Parathyroid adenoma (tissue), 2 donors: Measurements from ENCODE around the gene NFKB2.

Experiments
- H2AFZ ChIP-seq: fragments of 300-600 bp; sonication (generic); one replicate; pipeline ENCODE4 v1.7.0; 2017; ENCODE audit warnings: antibody characterized with exemption, mild to moderate bottlenecking
- H3K27ac ChIP-seq: fragments of 300-600 bp; sonication (generic); one replicate; pipeline ENCODE4 v1.7.0; 2017
- H3K27me3 ChIP-seq: fragments of 300-600 bp; sonication (generic); one replicate; pipeline ENCODE4 v1.7.0; 2017; ENCODE audit warnings: low read length; ENCODE audit not compliant: control insufficient read depth, insufficient read depth
- H3K36me3 ChIP-seq: fragments of 300-600 bp; sonication (generic); one replicate; pipeline ENCODE4 v1.7.0; 2017; ENCODE audit warnings: low read length; ENCODE audit not compliant: control insufficient read depth, insufficient read depth
- H3K4me1 ChIP-seq: fragments of 300-600 bp; sonication (generic); one replicate; pipeline ENCODE4 v1.7.0; 2017; ENCODE audit warnings: control low read depth
- H3K4me2 ChIP-seq: fragments of 300-600 bp; sonication (generic); one replicate; pipeline ENCODE4 v1.7.0; 2017; ENCODE audit warnings: low read length
- H3K4me3 ChIP-seq: fragments of 300-600 bp; sonication (generic); one replicate; pipeline ENCODE4 v1.7.0; 2017; ENCODE audit warnings: low read depth, low read length
- H3K79me2 ChIP-seq: fragments of 300-600 bp; sonication (generic); one replicate; pipeline ENCODE4 v1.7.0; 2017; ENCODE audit warnings: control low read depth
- H3K9ac ChIP-seq: fragments of 300-600 bp; sonication (generic); one replicate; pipeline ENCODE4 v1.7.0; 2017; ENCODE audit warnings: mild to moderate bottlenecking
- H3K9me3 ChIP-seq: fragments of 300-600 bp; sonication (generic); one replicate; pipeline ENCODE4 v1.7.0; 2017; ENCODE audit warnings: low read length; ENCODE audit not compliant: control insufficient read depth
- TF ChIP-seq, protein P1 (sequence below): fragments of 300-600 bp; sonication (generic); IDR thresholded peaks from one replicate; pipeline ENCODE4 v1.7.0; 2017; ENCODE audit warnings: antibody characterized with exemption, mild to moderate bottlenecking
- donor health status: primary hyperparathyroidism.

NFKB2 gene

DNA sequence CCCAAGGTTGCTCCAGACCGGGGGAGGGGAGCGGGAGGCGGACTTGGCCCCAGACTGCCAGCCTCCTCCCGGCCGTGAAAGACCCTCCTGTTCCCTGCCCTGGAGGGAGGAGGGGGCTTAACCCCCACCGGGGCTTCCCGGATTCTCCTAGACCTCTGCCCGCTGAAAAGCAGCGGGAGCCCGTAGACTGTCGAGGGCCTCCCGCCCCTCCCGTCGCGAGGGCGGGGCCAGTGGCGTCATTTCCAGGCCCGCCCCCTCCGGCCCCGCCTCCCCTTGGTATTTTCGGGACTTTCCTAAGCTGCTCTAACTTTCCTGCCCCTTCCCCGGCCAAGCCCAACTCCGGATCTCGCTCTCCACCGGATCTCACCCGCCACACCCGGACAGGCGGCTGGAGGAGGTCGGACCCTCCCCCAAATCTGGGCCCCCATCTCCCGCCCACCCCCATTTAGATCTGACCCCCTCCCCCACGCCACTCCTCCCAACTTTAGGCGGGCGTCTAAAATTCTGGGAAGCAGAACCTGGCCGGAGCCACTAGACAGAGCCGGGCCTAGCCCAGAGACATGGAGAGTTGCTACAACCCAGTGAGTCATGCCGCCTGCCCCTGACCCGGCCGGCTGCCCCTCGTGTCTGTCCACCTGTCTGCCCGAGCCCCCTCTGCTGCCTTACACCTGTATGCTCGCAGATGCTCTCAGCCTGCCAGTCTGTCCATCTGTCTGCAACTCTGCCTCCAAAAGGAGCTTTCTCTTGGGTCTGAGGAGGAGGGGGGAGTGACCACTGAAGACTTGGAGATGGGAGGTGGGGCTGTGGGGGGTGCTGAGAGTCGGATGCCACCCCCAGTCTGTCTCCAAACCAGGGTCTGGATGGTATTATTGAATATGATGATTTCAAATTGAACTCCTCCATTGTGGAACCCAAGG is at the start of gene NFKB2:
NFKB2 (plus strand) TSS at position 306 of the 917 bp plus-strand sequence; CDS start at position 561, 255 bp downstream.
- peak within 1 kb of the TSS; percentile 81 for H3K27ac ChIP-seq
- H3K9ac ChIP-seq: no peak within 1 kb of the TSS
- H2AFZ ChIP-seq: peak within 1 kb of the TSS; percentile 84
- H3K9me3 ChIP-seq: no peaks in the 10 kb centered on the region
- peak within 1 kb of the TSS; percentile 69 for H3K4me3 ChIP-seq
- TF ChIP-seq, protein P1, sequence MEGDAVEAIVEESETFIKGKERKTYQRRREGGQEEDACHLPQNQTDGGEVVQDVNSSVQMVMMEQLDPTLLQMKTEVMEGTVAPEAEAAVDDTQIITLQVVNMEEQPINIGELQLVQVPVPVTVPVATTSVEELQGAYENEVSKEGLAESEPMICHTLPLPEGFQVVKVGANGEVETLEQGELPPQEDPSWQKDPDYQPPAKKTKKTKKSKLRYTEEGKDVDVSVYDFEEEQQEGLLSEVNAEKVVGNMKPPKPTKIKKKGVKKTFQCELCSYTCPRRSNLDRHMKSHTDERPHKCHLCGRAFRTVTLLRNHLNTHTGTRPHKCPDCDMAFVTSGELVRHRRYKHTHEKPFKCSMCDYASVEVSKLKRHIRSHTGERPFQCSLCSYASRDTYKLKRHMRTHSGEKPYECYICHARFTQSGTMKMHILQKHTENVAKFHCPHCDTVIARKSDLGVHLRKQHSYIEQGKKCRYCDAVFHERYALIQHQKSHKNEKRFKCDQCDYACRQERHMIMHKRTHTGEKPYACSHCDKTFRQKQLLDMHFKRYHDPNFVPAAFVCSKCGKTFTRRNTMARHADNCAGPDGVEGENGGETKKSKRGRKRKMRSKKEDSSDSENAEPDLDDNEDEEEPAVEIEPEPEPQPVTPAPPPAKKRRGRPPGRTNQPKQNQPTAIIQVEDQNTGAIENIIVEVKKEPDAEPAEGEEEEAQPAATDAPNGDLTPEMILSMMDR: no peak
- H3K4me1 ChIP-seq: peaks cover 8% of the 10 kb centered on the region
- no peaks in the 10 kb centered on the region for H3K27me3 ChIP-seq
- H3K4me2 ChIP-seq: peak within 1 kb of the TSS; percentile 89
- H3K79me2 ChIP-seq: no peaks in the 10 kb centered on the region
- no peaks in the 10 kb centered on the region for H3K36me3 ChIP-seq

DNA sequence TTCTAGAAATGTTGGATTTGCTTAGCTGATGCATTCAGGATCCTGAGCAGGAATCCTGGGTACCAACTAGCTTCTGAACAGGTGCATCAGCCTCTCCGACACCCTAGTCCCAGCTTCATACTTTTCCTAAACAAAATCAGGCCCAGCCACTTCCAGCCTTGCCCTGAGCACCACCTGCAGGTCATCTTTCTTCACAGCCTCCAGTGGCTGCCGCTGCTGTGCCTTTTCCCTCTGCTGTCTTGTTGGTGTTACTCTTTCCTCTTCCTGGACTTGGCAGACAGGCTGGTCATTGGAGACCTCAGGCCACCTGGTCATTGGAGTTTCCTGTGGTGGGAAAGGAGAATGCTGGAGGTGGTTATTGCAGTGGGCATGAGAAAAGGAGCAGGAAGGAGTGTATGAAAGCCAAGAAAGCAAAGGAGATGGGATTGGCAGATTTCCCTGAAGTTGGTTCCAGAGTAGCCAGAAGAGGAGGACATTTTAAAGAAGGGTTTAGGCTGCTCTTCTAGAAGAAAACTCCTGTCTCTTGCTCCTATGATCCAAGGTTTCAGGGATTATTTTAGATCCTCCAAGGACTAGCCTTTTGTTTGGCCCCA is 48.2 kb upstream of the NFKB2 start:
- H3K36me3 ChIP-seq: no peaks in the 10 kb centered on the region
- H3K4me2 ChIP-seq: no peak overlapping the region
- H3K27ac ChIP-seq: no peak overlapping the region
- no peaks in the 10 kb centered on the region for H3K9me3 ChIP-seq
- no peak overlapping the region for H3K4me3 ChIP-seq
- H2AFZ ChIP-seq: no peak overlapping the region
- no peaks in the 10 kb centered on the region for H3K27me3 ChIP-seq
- TF ChIP-seq, protein P1: peak; percentile 65
- peaks cover 22% of the 10 kb centered on the region for H3K79me2 ChIP-seq
- no peak overlapping the region for H3K9ac ChIP-seq
- peaks cover 2% of the 10 kb centered on the region for H3K4me1 ChIP-seq

DNA sequence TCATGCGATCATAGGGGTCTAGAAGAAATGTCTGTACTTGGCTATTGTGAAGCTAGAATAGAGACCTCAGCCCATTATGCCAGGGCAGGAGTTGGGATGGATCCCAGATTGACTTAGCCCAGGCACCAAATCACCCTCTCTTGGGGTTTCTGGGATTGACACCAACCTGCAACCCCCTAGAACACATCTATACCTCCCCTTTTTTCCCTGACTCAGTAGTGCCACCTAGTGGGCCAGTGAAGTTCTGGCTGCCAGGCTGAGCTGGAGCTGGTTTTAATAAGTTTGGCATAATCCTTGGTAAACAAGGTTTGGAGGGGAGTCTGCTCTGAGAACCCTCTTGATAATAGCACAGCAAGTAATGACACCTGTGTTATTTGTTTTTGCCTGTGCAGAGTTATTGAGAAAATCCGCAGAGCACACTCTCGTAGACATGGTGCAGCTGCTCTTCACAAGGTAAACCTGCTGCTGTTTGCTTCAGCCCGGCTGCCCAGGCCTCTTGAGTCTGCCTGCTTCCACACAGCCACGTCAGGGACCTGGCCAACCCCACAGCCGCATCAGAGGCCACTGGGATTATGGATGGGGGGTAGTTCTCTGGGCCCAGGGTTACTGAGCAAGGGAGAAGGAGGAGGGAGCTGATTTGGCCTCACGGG is 43.3 kb upstream of the NFKB2 start:
- no peak overlapping the region for H3K27ac ChIP-seq
- H3K27me3 ChIP-seq: no peaks in the 10 kb centered on the region
- H3K4me2 ChIP-seq: no peak overlapping the region
- H3K79me2 ChIP-seq: peaks cover 34% of the 10 kb centered on the region
- H2AFZ ChIP-seq: no peak overlapping the region
- H3K4me1 ChIP-seq: no peaks in the 10 kb centered on the region
- no peaks in the 10 kb centered on the region for H3K36me3 ChIP-seq
- TF ChIP-seq, protein P1: peak; percentile 93
- H3K4me3 ChIP-seq: no peak overlapping the region
- no peak overlapping the region for H3K9ac ChIP-seq
- H3K9me3 ChIP-seq: no peaks in the 10 kb centered on the region

DNA sequence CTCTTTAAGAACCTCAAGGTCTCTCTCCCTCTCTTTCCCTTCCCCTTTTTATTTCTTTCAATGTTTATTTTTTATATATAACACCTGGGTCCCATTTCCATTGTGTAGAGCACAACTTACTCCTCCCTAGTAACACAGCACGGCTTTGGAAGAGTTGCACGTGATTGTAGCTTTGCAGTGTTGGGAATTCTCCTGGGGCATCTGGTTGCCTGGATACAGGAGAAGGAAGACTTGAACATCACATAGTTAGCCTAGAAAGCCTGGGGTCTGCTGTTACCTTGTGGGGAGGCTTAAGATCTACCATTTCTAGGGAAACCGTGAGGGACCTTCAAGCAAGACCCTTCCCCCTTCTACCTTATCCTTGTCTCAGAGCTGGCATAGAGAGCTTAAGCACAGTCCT is 41.1 kb upstream of the NFKB2 start:
- no peaks in the 10 kb centered on the region for H3K27me3 ChIP-seq
- TF ChIP-seq, protein P1: no peak
- H3K9me3 ChIP-seq: no peaks in the 10 kb centered on the region
- no peak overlapping the region for H3K9ac ChIP-seq
- H3K36me3 ChIP-seq: no peaks in the 10 kb centered on the region
- no peak overlapping the region for H3K27ac ChIP-seq
- H3K4me1 ChIP-seq: no peaks in the 10 kb centered on the region
- H3K4me3 ChIP-seq: no peak overlapping the region
- peaks cover 24% of the 10 kb centered on the region for H3K79me2 ChIP-seq
- no peak overlapping the region for H3K4me2 ChIP-seq
- H2AFZ ChIP-seq: no peak overlapping the region
